Measurements from ENCODE around the gene ATG10.

Gene ATG10

DNA sequence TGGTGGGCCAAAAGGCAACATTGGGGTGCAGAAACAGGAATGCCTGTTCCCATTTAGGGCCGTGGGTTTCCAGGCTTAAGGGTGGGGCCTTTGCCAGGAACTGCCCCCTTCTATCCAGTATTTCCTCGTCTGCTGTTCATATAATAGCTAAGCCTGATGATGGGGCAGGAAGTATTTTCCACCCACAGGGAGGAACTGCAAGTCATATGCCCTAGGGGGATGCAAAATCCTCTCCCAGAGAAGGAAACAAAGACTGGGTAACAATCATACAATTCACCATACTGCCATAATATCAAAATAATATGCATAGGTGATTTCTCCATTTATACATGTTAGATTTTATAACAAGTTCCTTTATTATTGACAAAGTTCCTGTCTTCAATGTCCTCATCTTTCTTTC is 326.8 kb downstream of the ATG10 start:
- Mint-ChIP-seq H3K4me3 (no peak overlapping the region), H3K27ac (no peak overlapping the region), H3K4me1 (peaks cover 2% of the 10 kb centered on the region), H3K9me3 (peaks cover 6% of the 10 kb centered on the region), H3K36me3 (peaks cover 6% of the 10 kb centered on the region), H3K27me3 (no peaks in the 10 kb centered on the region)
- DNase-seq (ENCODE audit: low spot score in 2 of 2) (no peak), ATAC-seq (ENCODE audit: low read depth) (no peak)

DNA sequence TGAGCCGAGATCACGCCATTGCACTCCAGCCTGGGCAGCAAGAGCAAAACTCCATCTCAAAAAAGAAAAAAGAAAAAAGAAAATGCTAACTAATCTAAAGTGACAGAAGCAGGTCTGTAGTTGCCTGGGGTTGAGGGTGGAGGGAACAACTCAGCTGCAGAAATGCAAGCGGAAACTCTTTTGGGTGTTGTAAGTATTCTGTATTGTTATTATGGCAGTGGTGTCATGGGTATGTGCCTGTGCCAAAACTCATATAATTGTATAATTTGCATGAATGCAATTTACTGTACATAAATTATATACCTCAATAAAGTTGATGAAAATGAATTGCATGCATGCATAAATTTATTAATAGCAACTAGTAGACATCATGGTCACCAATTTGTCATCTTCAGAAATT is 329.4 kb downstream of the ATG10 start:
- ATAC-seq (ENCODE audit: low read depth), result no peak
- peaks cover 2% of the 10 kb centered on the region for H3K4me1 Mint-ChIP-seq
- peaks cover 10% of the 10 kb centered on the region for H3K36me3 Mint-ChIP-seq
- DNase-seq (ENCODE audit: low spot score in 2 of 2), result no peak
- peaks cover 6% of the 10 kb centered on the region for H3K9me3 Mint-ChIP-seq
- H3K27me3 Mint-ChIP-seq, result no peaks in the 10 kb centered on the region
- H3K27ac Mint-ChIP-seq, result no peak overlapping the region
- no peak overlapping the region for H3K4me3 Mint-ChIP-seq

All from memory B cell (primary cell).